ENCODE data around the gene ZBTB7C. TPM values are rescaled to one million over a fixed set of nuclear protein-coding genes. Genes with fewer than 3 reads are reported as not detected.

The ZBTB7C gene
- total RNA-seq: 0.46 TPM in 1 of 2 replicates, not detected in the other

GRCh38 chr18:48408727-48409590 is at the start of gene ZBTB7C:
TSS of gene ZBTB7C (minus strand) at chr18:48409383.

Other genes with a start within 250 kb of the ZBTB7C start
- 49.8 and 53.7 TPM in 2 replicates for gene CTIF, start 129.6 kb upstream of the ZBTB7C start, total RNA-seq

All from smooth muscle cell of the pulmonary artery (primary cell).